ENCODE data around the gene ATP8A2.

GRCh38 chr13:25871389-25872125 is 499.8 kb downstream of the ATP8A2 start:
- TF ChIP-seq CTCF (IDR thresholded peaks at IDR 0.05) = no peak
- no peak for TF ChIP-seq EP300 (IDR thresholded peaks at IDR 0.05)
